ENCODE measurements around the gene PDIA5.
A peak's percentile ranks its signal among the peaks of the same experiment; 100 is the strongest.

The PDIA5 gene

DNA sequence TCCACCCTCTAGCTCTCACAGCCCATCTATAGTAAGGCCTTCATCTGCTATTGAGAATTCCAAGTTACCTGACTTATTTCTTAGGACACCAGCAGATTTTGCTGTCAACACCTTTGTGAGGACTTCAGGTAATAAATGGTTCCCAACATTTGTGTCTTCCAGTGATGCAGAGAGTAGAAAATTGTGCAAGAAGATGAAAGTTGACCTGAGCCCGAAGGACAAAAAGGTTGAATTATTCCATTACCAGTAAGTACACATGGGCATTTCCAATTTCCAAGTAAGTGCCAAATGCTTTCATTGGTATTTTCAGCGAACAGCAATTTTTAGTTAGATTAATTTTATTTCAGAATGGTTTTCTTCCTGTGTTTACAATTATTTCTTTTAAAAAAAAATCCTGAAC is 35.4 kb downstream of the PDIA5 start:
- no peak for DNase-seq (ENCODE audit: low read depth)
- TF ChIP-seq, protein P1, sequence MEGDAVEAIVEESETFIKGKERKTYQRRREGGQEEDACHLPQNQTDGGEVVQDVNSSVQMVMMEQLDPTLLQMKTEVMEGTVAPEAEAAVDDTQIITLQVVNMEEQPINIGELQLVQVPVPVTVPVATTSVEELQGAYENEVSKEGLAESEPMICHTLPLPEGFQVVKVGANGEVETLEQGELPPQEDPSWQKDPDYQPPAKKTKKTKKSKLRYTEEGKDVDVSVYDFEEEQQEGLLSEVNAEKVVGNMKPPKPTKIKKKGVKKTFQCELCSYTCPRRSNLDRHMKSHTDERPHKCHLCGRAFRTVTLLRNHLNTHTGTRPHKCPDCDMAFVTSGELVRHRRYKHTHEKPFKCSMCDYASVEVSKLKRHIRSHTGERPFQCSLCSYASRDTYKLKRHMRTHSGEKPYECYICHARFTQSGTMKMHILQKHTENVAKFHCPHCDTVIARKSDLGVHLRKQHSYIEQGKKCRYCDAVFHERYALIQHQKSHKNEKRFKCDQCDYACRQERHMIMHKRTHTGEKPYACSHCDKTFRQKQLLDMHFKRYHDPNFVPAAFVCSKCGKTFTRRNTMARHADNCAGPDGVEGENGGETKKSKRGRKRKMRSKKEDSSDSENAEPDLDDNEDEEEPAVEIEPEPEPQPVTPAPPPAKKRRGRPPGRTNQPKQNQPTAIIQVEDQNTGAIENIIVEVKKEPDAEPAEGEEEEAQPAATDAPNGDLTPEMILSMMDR (IDR thresholded peaks at IDR 0.05; ENCODE audit: low read length, missing control alignments) = no peak
- H3K4me3 ChIP-seq (replicated peaks; ENCODE audit: low read depth, low read length) = no peak overlapping the region

DNA sequence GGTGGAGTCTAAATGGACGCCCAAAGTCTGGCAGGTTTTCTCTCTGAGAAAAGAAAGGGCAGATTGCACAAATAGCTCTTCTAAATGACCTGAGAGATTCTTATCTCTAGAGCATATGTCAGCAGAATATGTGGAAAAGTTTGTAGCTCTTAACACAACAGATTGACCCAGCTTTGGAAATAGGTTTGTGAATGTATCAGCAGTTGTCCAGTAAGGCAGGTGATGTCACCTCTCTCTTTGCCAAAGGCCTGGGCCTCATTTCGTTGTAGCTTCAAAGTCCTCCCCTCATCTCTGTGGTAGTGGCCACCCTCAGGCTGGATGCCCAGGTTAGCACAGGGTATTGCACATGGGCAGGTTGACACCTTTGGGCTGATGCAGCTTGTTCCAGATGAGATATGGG is 36.0 kb downstream of the PDIA5 start:
- TF ChIP-seq, protein P1 (IDR thresholded peaks at IDR 0.05; ENCODE audit: low read length, missing control alignments) = no peak

DNA sequence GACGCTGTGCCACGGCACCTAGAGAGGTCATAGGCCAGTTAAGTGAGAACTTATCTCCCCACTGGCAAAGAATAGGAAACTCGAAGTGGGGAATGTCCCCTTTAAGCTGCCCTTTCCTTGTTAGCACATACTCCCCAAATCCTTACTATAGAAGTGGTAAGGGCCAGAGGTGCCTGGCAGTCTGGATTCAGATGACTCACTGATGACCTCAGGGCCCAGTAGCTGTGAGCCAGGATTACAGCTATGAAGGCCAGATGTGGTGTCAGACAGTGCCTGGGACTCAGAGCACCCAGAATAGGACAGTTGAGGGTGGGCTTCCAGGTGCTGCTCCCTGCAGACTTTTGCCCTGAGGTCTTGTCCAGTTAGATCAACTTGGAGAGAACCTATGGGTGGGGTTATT is 37.7 kb downstream of the PDIA5 start:
- H3K4me3 ChIP-seq (replicated peaks; ENCODE audit: low read depth, low read length) = no peak overlapping the region
- peak; percentile 76 for DNase-seq (ENCODE audit: low read depth)
- TF ChIP-seq, protein P1 (IDR thresholded peaks at IDR 0.05; ENCODE audit: low read length, missing control alignments) = no peak

More for the DNA sequence above, 36.0 kb downstream of the PDIA5 start:
- DNase-seq (ENCODE audit: low read depth) = no peak
- H3K4me3 ChIP-seq (replicated peaks; ENCODE audit: low read depth, low read length) = no peak overlapping the region

DNA sequence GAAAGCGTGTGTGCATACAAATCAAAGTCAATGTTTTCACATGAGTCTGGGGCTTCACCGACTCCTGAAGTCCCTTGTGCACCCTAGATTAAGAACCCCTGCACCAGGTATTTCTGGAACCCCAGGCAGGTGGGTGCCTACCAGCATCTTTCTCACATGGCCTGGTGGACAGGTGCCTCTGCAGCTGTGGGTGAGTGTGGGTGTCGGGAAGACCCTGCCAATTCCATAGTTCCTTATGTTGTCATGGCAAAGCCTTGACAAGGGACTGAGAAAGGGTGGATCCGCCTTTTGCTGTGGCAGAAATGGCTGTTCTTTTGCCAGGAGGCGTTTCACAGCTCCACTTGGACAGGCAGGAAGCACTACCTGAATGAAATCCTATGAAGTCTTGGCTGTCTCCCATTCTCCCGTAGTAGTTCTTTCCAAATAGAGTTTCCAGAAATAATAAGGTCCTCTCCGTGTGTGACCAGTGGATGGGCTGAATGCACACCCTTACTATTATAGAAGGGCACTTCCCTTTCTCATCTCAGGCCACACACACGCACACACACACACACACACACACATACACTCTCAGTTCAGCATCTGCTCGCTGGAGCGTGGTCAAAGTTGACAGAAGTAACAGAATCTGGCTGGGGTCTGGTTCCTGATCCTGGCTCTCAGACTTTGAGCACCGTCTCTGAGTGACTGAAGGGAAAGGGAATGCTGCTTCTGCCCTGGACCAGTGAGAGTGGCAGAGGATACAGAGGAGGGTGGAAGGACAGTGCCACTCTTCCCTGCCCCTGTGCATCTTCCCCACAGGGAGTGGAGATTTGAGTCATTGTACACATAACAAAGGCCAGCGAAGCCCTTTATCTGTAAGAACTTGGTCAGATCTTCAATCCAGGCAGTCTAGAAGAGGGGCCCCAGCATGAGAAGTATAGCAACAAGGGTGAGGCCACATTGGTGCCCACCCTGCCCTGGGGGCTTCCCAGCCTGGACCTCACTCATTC is 38.7 kb downstream of the PDIA5 start:
- DNase-seq (ENCODE audit: low read depth) = no peak
- H3K4me3 ChIP-seq (replicated peaks; ENCODE audit: low read depth, low read length) = no peak overlapping the region
- TF ChIP-seq, protein P1 (IDR thresholded peaks at IDR 0.05; ENCODE audit: low read length, missing control alignments) = no peak

DNA sequence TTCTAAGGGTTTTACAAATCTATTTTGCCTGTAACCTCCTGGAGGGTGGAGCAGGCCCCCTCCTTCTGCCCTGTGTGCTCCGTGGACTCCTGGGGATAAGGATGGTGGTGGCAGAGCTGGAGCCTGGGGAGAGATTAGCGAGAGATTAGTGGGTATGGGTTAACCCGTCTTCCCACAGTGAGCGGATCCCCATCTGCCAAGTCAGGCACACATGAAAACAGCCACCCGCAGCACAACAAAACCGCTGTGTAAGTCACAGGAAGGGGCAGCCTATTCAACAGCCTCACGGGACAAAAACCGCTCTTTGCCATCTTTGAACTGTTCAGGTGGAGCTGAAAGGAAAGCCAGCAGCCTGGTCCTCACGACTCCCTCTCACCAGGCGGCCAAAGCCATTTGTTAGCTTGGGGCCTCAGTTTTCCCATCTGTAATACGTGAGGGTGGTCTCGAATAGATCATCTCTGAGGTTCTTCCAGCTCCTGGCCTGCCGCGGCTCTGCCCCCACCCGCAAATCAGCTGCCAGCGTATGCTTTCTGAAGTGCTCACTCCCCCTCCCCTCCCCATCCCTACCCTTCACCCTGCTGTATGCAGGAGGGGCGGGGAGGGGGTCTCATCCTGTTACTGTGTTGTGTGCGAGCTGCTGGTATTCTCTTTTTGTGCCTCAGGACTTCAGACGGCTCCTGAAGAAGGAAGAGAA is 43.6 kb downstream of the PDIA5 start:
- DNase-seq (ENCODE audit: low read depth) = no peak
- TF ChIP-seq, protein P1 (IDR thresholded peaks at IDR 0.05; ENCODE audit: low read length, missing control alignments) = no peak
- H3K4me3 ChIP-seq (replicated peaks; ENCODE audit: low read depth, low read length) = no peak overlapping the region

DNA sequence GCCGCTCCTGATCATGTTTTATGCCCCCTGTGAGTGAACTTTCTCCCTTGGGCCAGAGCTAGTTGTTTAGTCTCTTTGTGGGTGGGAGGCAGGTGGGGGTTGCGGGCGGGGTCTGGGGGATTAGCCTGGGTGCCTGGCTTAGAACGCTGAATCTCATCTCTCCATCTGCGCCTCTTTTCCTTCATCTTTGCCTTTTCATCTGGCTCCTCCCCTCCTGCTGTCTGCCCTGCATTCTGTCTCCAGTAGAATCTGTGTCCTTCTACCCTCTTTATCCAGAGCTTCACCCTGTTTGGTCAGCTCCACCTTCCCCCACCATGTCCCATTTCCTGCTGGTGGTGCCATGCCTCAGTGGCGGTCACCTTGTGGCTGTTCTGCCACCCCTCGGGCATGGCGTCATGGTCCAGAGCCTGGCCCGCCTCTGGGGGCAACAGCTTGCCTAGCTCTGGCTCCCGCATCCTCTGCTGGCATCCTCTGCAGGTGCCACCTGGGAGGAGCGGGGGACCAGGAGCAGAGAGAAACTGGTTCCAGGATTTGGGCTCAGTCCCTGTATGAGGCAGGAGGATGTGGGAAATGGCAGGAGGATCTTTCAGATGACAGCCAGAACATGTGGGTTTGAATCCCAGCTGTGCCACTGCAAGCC is 44.3 kb downstream of the PDIA5 start:
- no peak overlapping the region for H3K4me3 ChIP-seq (replicated peaks; ENCODE audit: low read depth, low read length)
- DNase-seq (ENCODE audit: low read depth) = no peak
- TF ChIP-seq, protein P1 (IDR thresholded peaks at IDR 0.05; ENCODE audit: low read length, missing control alignments) = no peak
